ENCODE measurements around the gene RABL6. TPM values are rescaled to one million over a fixed set of nuclear protein-coding genes. Genes with fewer than 3 reads are reported as not detected.
"Not testable (repeated sequence)": the region's sequence is repeated elsewhere in the genome, so short reads cannot be mapped to it uniquely, and the experiment has no call there.

RABL6 gene
- total RNA-seq, 6 experiments from 2014 or later = 77.8 to 87.7 (median 84.0) TPM

- H3K9me3 Mint-ChIP-seq; H3K36me3 Mint-ChIP-seq (ENCODE audit: low read depth): not testable (repeated sequence)
- H3K27me3 Mint-ChIP-seq (ENCODE audit: insufficient read depth) = peaks cover 23% of the 10 kb centered on the region
- TF ChIP-seq, protein P1, sequence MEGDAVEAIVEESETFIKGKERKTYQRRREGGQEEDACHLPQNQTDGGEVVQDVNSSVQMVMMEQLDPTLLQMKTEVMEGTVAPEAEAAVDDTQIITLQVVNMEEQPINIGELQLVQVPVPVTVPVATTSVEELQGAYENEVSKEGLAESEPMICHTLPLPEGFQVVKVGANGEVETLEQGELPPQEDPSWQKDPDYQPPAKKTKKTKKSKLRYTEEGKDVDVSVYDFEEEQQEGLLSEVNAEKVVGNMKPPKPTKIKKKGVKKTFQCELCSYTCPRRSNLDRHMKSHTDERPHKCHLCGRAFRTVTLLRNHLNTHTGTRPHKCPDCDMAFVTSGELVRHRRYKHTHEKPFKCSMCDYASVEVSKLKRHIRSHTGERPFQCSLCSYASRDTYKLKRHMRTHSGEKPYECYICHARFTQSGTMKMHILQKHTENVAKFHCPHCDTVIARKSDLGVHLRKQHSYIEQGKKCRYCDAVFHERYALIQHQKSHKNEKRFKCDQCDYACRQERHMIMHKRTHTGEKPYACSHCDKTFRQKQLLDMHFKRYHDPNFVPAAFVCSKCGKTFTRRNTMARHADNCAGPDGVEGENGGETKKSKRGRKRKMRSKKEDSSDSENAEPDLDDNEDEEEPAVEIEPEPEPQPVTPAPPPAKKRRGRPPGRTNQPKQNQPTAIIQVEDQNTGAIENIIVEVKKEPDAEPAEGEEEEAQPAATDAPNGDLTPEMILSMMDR (IDR thresholded peaks at IDR 0.05) = peak; percentile 89
- peak overlapping the region; percentile 55 for H3K27ac Mint-ChIP-seq
- peak overlapping the region; percentile 63 for H3K4me3 Mint-ChIP-seq
- H3K4me1 Mint-ChIP-seq (ENCODE audit: low read depth) = peaks cover 20% of the 10 kb centered on the region
- peak; percentile 20 for DNase-seq
Observed at GRCh38 chr9:136843801-136844740, 36.3 kb downstream of the RABL6 start.

GRCh38 chr9:136844761-136845464, 37.2 kb downstream of the RABL6 start:
- no peak overlapping the region for H3K4me3 Mint-ChIP-seq
- H3K27me3 Mint-ChIP-seq (ENCODE audit: insufficient read depth) = peaks cover 29% of the 10 kb centered on the region
- TF ChIP-seq, protein P1 (IDR thresholded peaks at IDR 0.05) = no peak
- no peaks in the 10 kb centered on the region; the same call in 1 of the 2 replicates for H3K9me3 Mint-ChIP-seq
- H3K4me1 Mint-ChIP-seq (ENCODE audit: low read depth) = peaks cover 19% of the 10 kb centered on the region
- peaks cover 4% of the 10 kb centered on the region for H3K36me3 Mint-ChIP-seq (ENCODE audit: low read depth)
- H3K27ac Mint-ChIP-seq = no peak overlapping the region
- DNase-seq = no peak

GRCh38 chr9:136845465-136846260, 37.9 kb downstream of the RABL6 start:
- H3K36me3 Mint-ChIP-seq (ENCODE audit: low read depth) = no peaks in the 10 kb centered on the region
- H3K9me3 Mint-ChIP-seq = no peaks in the 10 kb centered on the region; the same call in 1 of the 2 replicates
- no peak for DNase-seq
- H3K4me3 Mint-ChIP-seq = no peak overlapping the region
- TF ChIP-seq, protein P1 (IDR thresholded peaks at IDR 0.05) = no peak
- H3K4me1 Mint-ChIP-seq (ENCODE audit: low read depth) = peaks cover 23% of the 10 kb centered on the region; the same call in 1 of the 2 replicates
- peaks cover 29% of the 10 kb centered on the region for H3K27me3 Mint-ChIP-seq (ENCODE audit: insufficient read depth)
- H3K27ac Mint-ChIP-seq = no peak overlapping the region

GRCh38 chr9:136846376-136847087, 38.8 kb downstream of the RABL6 start:
- no peak overlapping the region for H3K4me3 Mint-ChIP-seq
- H3K4me1 Mint-ChIP-seq (ENCODE audit: low read depth) = peaks cover 16% of the 10 kb centered on the region; the same call in 1 of the 2 replicates
- no peak for DNase-seq
- H3K9me3 Mint-ChIP-seq = no peaks in the 10 kb centered on the region; the same call in 1 of the 2 replicates
- TF ChIP-seq, protein P1 (IDR thresholded peaks at IDR 0.05) = no peak
- peaks cover 32% of the 10 kb centered on the region for H3K27me3 Mint-ChIP-seq (ENCODE audit: insufficient read depth)
- no peak overlapping the region for H3K27ac Mint-ChIP-seq
- no peaks in the 10 kb centered on the region for H3K36me3 Mint-ChIP-seq (ENCODE audit: low read depth)
